H1 (cell line): Measurements from ENCODE around the gene SAG. TPM values are rescaled to one million over a fixed set of nuclear protein-coding genes. Genes with fewer than 3 reads are reported as not detected.

ENCODE experiments used
- CTCF ChIA-PET: fragments of 300-600 bp; sonication (Branson Sonifier 250); formaldehyde crosslinking; loops from one replicate; lab custom pipeline; 2021; ENCODE audit not compliant: partially characterized antibody; lab: Charles Lee
- POLR2A ChIA-PET: fragments of 300-600 bp; sonication (Branson Sonifier 250); formaldehyde crosslinking; loops from one replicate; lab custom pipeline; 2021; ENCODE audit warnings: inconsistent platforms; ENCODE audit not compliant: partially characterized antibody; lab: Charles Lee
- DNase-seq, 2 experiments: peaks; one replicate each; pipeline versions ENCODE4 v3.0.0 to v3.0.0-alpha.2; 2010 to 2022; ENCODE audit warnings: low spot score in 2 of 2, low read depth in 1 of 2, mixed read lengths in 1 of 2
- FAIRE-seq: peaks from 2 replicates; lab custom pipeline; 2011; peaks lifted over from hg19 to GRCh38; lab: Jason Lieb, UNC
- H2AFZ ChIP-seq: 2 replicates; pipeline ENCODE4 v1.8.1; 2012; ENCODE audit warnings: low read length, inconsistent platforms
- H2AK5ac ChIP-seq: 2 replicates; pipeline ENCODE4 v1.6.1; 2013; ENCODE audit warnings: low read depth, low read length
- H2BK120ac ChIP-seq: replicated peaks from 2 replicates; pipeline ENCODE3; 2013; ENCODE audit warnings: low read depth, low read length, inconsistent platforms
- H2BK12ac ChIP-seq: 2 replicates; pipeline ENCODE4 v1.6.1; 2013; ENCODE audit warnings: low read depth, low read length
- H2BK15ac ChIP-seq: 2 replicates; pipeline ENCODE4 v1.6.1; 2013; ENCODE audit warnings: low read length
- H2BK20ac ChIP-seq: 2 replicates; pipeline ENCODE4 v1.6.1; 2013; ENCODE audit warnings: low read length
- H2BK5ac ChIP-seq: 2 replicates; pipeline ENCODE4 v1.6.1; 2013; ENCODE audit warnings: low read depth, low read length
- H3K14ac ChIP-seq: 2 replicates; pipeline ENCODE4 v1.6.1; 2013; ENCODE audit warnings: inconsistent platforms; ENCODE audit not compliant: insufficient read length
- H3K18ac ChIP-seq: 2 replicates; pipeline ENCODE4 v1.6.1; 2013; ENCODE audit warnings: low read length; ENCODE audit errors: extremely low read depth
- H3K23ac ChIP-seq: 2 replicates; pipeline ENCODE4 v1.6.1; 2013; ENCODE audit warnings: inconsistent platforms; ENCODE audit not compliant: insufficient read length
- H3K23me2 ChIP-seq: 2 replicates; pipeline ENCODE4 v1.6.1; 2013; ENCODE audit warnings: low read depth, low read length
- H3K27ac ChIP-seq: 2 replicates; pipeline ENCODE4 v1.6.1; 2011; ENCODE audit warnings: low read depth, low read length, inconsistent platforms
- H3K27me3 ChIP-seq, 4 experiments: replicated peaks in 1 of 4; 1 replicate in 1 of 4; 2 replicates in 3 of 4; pipeline versions ENCODE4 v1.6.1 to v1.8.1; 2011 to 2013; ENCODE audit warnings: low read length in 3 of 4, mild to moderate bottlenecking in 3 of 4, inconsistent platforms in 2 of 4, mixed read lengths in 2 of 4, moderate library complexity in 1 of 4; ENCODE audit not compliant: control insufficient read depth in 3 of 4, insufficient read depth in 3 of 4; ENCODE audit errors: extremely low read depth in 1 of 4
- H3K36me3 ChIP-seq, 4 experiments: 2 replicates each; pipeline versions ENCODE4 v1.6.1 to v1.8.1; 2011 to 2013; ENCODE audit warnings: mild to moderate bottlenecking in 4 of 4, low read length in 3 of 4, moderate library complexity in 2 of 4, control low read depth in 1 of 4, inconsistent platforms in 1 of 4; ENCODE audit not compliant: insufficient read depth in 4 of 4, control insufficient read depth in 2 of 4
- H3K4ac ChIP-seq: replicated peaks from 2 replicates; pipeline ENCODE3; 2013; ENCODE audit warnings: low read length, low read depth, mixed read lengths, inconsistent platforms; ENCODE audit not compliant: insufficient read length
- H3K4me1 ChIP-seq, 4 experiments: replicated peaks in 1 of 4; 1 replicate in 1 of 4; 2 replicates in 3 of 4; pipeline versions ENCODE4 v1.6.1 to v1.8.1; 2011 to 2013; ENCODE audit warnings: low read length in 3 of 4, inconsistent platforms in 2 of 4, mixed read lengths in 1 of 4; ENCODE audit not compliant: insufficient read depth in 4 of 4, control insufficient read depth in 3 of 4
- H3K4me2 ChIP-seq, 2 experiments: 2 replicates each; pipeline versions ENCODE4 v1.6.1 to v1.8.1; 2011 to 2013; ENCODE audit warnings: low read depth in 2 of 2, low read length in 2 of 2, control low read depth in 1 of 2, inconsistent platforms in 1 of 2, mild to moderate bottlenecking in 1 of 2; ENCODE audit not compliant: insufficient read depth in 1 of 2
- H3K4me3 ChIP-seq, 4 experiments: fragments of 200-600, 300-600 bp in 1 of 4; sonication (generic), shearing (Covaris generic), sonication (Bioruptor Twin) in 1 of 4; 2 replicates each; pipeline versions ENCODE4 v1.5.1 to v1.8.1; 2011 to 2016; ENCODE audit warnings: low read length in 4 of 4, low read depth in 3 of 4, control low read depth in 2 of 4, inconsistent platforms in 2 of 4, mild to moderate bottlenecking in 2 of 4, mixed read lengths in 1 of 4, moderate library complexity in 1 of 4; ENCODE audit not compliant: insufficient read depth in 2 of 4; ENCODE audit errors: extremely low read depth in 1 of 4
- H3K56ac ChIP-seq: replicated peaks from 2 replicates; pipeline ENCODE3; 2013; ENCODE audit warnings: low read depth, mild to moderate bottlenecking, mixed read lengths, low read length, inconsistent platforms; ENCODE audit not compliant: insufficient read length
- H3K79me1 ChIP-seq: 2 replicates; pipeline ENCODE4 v1.6.1; 2013; ENCODE audit warnings: low read depth, low read length, control low read depth
- H3K79me2 ChIP-seq, 2 experiments: 2 replicates each; pipeline versions ENCODE4 v1.6.1 to v1.8.1; 2012 to 2013; ENCODE audit warnings: low read length in 2 of 2, mild to moderate bottlenecking in 2 of 2, inconsistent platforms in 1 of 2; ENCODE audit not compliant: insufficient read depth in 2 of 2, control insufficient read depth in 1 of 2
- H3K9ac ChIP-seq, 4 experiments: replicated peaks in 1 of 4; 1 replicate in 1 of 4; 2 replicates in 3 of 4; pipeline versions ENCODE4 v1.6.1 to v1.8.1; 2011 to 2013; ENCODE audit warnings: low read depth in 3 of 4, low read length in 3 of 4, control low read depth in 2 of 4, mild to moderate bottlenecking in 2 of 4, moderate library complexity in 2 of 4, inconsistent platforms in 1 of 4; ENCODE audit errors: extremely low read depth in 1 of 4
- H3K9me3 ChIP-seq, 2 experiments: 2 replicates each; pipeline versions ENCODE4 v1.6.1 to v1.8.1; 2012 to 2013; ENCODE audit warnings: mild to moderate bottlenecking in 2 of 2, moderate library complexity in 2 of 2, control low read depth in 1 of 2, inconsistent platforms in 1 of 2, low read depth in 1 of 2, low read length in 1 of 2, mixed read lengths in 1 of 2; ENCODE audit not compliant: insufficient read depth in 2 of 2
- H4K20me1 ChIP-seq, 2 experiments: replicated peaks in 1 of 2; 2 replicates each; pipeline versions ENCODE3 to v1.8.1; 2011 to 2013; ENCODE audit warnings: inconsistent platforms in 2 of 2, low read length in 2 of 2, mild to moderate bottlenecking in 1 of 2; ENCODE audit not compliant: insufficient read depth in 2 of 2, control insufficient read depth in 1 of 2
- H4K5ac ChIP-seq: 2 replicates; pipeline ENCODE4 v1.6.1; 2013; ENCODE audit warnings: low read length, low read depth, mixed read lengths, inconsistent platforms; ENCODE audit not compliant: insufficient read length
- H4K8ac ChIP-seq: 2 replicates; pipeline ENCODE4 v1.8.0; 2013; ENCODE audit warnings: mild to moderate bottlenecking, moderate library complexity, low read length, inconsistent platforms; ENCODE audit not compliant: insufficient read depth; ENCODE audit errors: extremely low read depth
- H4K91ac ChIP-seq: replicated peaks from 2 replicates; pipeline ENCODE3; 2013; ENCODE audit warnings: low read length, mixed read lengths, inconsistent platforms; ENCODE audit not compliant: insufficient read length
- CBX8 ChIP-seq: fragments of 300-800, 300-1000 bp; sonication (generic); IDR thresholded peaks from 2 replicates; pipeline ENCODE4 v1.7.1; 2016; ENCODE audit warnings: low read depth, low read length, borderline replicate concordance
- CHD1 ChIP-seq: IDR thresholded peaks from 2 replicates; pipeline ENCODE4 v1.6.1; 2012; ENCODE audit warnings: low read depth, low read length, improper control_type of control experiment
- EP300 ChIP-seq, 2 experiments: IDR thresholded peaks; 1 replicate in 1 of 2; 2 replicates in 1 of 2; pipeline ENCODE4 v1.6.1; 2011 to 2012; ENCODE audit warnings: low read depth in 2 of 2, low read length in 2 of 2, mild to moderate bottlenecking in 2 of 2, borderline replicate concordance in 1 of 2, inconsistent platforms in 1 of 2, moderate library complexity in 1 of 2
- EZH2 ChIP-seq: fragments of 200-600 bp; sonication (generic); IDR thresholded peaks from 2 replicates; pipeline ENCODE4 v1.7.1; 2012; ENCODE audit warnings: low read depth, mild to moderate bottlenecking, moderate library complexity, low read length, inconsistent platforms; ENCODE audit not compliant: severe bottlenecking
- HDAC2 ChIP-seq, 2 experiments: fragments of 300-600 bp in 1 of 2; sonication (generic) in 1 of 2; IDR thresholded peaks; 2 replicates each; pipeline ENCODE4 v1.6.1; 2011 to 2012; ENCODE audit warnings: low read depth in 2 of 2, low read length in 2 of 2, mild to moderate bottlenecking in 2 of 2, moderate library complexity in 2 of 2, borderline replicate concordance in 1 of 2, inconsistent platforms in 1 of 2
- JUN ChIP-seq: IDR thresholded peaks from 2 replicates; pipeline ENCODE4 v1.6.1; 2011; ENCODE audit warnings: low read depth, mild to moderate bottlenecking, improper control_type of control experiment, low read length
- JUND ChIP-seq: IDR thresholded peaks from 2 replicates; pipeline ENCODE4 v1.6.1; 2011; ENCODE audit warnings: mild to moderate bottlenecking, improper control_type of control experiment, low read length
- NANOG ChIP-seq: IDR thresholded peaks from 2 replicates; pipeline ENCODE4 v1.6.1; 2011; ENCODE audit warnings: low read length, low read depth, mild to moderate bottlenecking, inconsistent platforms; ENCODE audit not compliant: insufficient read depth, poor library complexity, severe bottlenecking
- POLR2A ChIP-seq, 2 experiments: IDR thresholded peaks; 1 replicate in 1 of 2; 2 replicates in 1 of 2; pipeline ENCODE4 v1.6.1; 2011; ENCODE audit warnings: low read depth in 2 of 2, low read length in 2 of 2, mild to moderate bottlenecking in 2 of 2; ENCODE audit errors: control extremely low read depth in 1 of 2
- SRF ChIP-seq: IDR thresholded peaks from 2 replicates; pipeline ENCODE4 v1.6.1; 2011; ENCODE audit warnings: mild to moderate bottlenecking, low read depth, low read length, moderate library complexity
- TBP ChIP-seq: IDR thresholded peaks from 2 replicates; pipeline ENCODE4 v1.6.1; 2011; ENCODE audit warnings: low read depth, low read length, improper control_type of control experiment
- WGBS, 2 experiments: shearing (Covaris generic) in 1 of 2; methylation state at CpG; one replicate each; pipeline versions ENCODE4 v1.1.6 to v1.1.7; 2013 to 2015; ENCODE audit warnings: low lambda C conversion rate in 2 of 2, mixed read lengths in 2 of 2, inconsistent platforms in 1 of 2, low coverage in 1 of 2, missing lambda C conversion rate in 1 of 2; ENCODE audit not compliant: insufficient replicate concordance in 2 of 2, insufficient coverage in 1 of 2, insufficient read length in 1 of 2; ENCODE audit errors: extremely low coverage in 1 of 2, missing lambda C conversion rate in 1 of 2; 5-methylcytosine and 5-hydroxymethylcytosine counted together
- polyA plus RNA-seq, 7 experiments: library from polyadenylated mRNA; depleted of rRNA in 3 of 7; stranded (reverse) in 5 of 7; unstranded in 2 of 7; fragments of >200 nt in 5 of 7; fragments of 200-250 nt in 2 of 7; gene quantifications; 1 replicate in 5 of 7; 2 replicates in 1 of 7; 4 replicates in 1 of 7; pipeline versions ENCODE4 v1.2.1 to v1.2.3, GENCODE V29; 2011 to 2013; ENCODE audit warnings: missing spikeins in 2 of 7, mixed read lengths in 2 of 7
- total RNA-seq: library from RNA; stranded (reverse); fragmentation: NEBNext Ultra II Directional; extraction: Animal tissue kit (Norgen Biotek cat#: 25700); gene quantifications from 2 replicates; pipeline ENCODE4 v1.2.1, GENCODE V29; 2021
- TF ChIP-seq, protein P1 (sequence below): IDR thresholded peaks from 2 replicates; pipeline ENCODE4 v1.6.1; 2011; ENCODE audit warnings: low read length, improper control_type of control experiment
- TF ChIP-seq, protein P2 (sequence below): IDR thresholded peaks from 2 replicates; pipeline ENCODE4 v1.6.1; 2012; ENCODE audit warnings: inconsistent platforms

The SAG gene
- total and polyA plus RNA-seq, 2 of the 8 experiments (the other 6 are each of a cell fraction or from before 2014, with no cell fraction given): not detected

DNA sequence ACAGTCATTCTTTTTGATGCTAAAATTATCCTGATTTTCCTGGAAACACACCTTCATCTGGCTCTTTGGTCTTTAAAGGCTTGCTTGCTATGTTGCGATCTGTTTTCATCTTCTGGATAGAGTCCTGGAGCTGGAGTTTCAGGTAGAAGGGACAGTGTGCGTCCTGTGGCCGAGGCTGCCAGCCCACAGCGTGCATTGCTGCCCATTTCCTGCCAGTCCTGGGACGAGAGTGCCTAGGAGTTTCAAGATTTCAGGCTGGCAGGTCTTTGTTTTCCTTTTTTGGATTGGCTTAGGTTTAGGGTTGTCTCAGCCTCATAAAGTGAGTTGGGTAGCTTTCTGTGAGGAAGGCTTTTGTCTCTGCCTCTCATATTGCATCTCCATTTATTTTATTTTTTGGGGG is 61.1 kb downstream of the SAG start:
- ChIA-PET POLR2A (no interaction called here), CTCF (interaction anchor here (1.3 kb wide), 1 partner anchor 80 kb away, joined by 3 read pairs; no protein-coding TSS in a partner anchor)
- no peak for FAIRE-seq
- TF ChIP-seq TBP: no peak
- no peak for TF ChIP-seq EZH2
- no peak for TF ChIP-seq HDAC2 (IDR thresholded peaks at IDR 0.05; ENCODE audit: borderline replicate concordance in 1 of 2, low read depth in 2 of 2, low read length in 2 of 2)
- TF ChIP-seq POLR2A (IDR thresholded peaks at IDR 0.05; ENCODE audit: control extremely low read depth in 1 of 2, low read depth in 2 of 2, low read length in 2 of 2): no peak
- TF ChIP-seq, protein P1, sequence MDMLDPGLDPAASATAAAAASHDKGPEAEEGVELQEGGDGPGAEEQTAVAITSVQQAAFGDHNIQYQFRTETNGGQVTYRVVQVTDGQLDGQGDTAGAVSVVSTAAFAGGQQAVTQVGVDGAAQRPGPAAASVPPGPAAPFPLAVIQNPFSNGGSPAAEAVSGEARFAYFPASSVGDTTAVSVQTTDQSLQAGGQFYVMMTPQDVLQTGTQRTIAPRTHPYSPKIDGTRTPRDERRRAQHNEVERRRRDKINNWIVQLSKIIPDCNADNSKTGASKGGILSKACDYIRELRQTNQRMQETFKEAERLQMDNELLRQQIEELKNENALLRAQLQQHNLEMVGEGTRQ: no peak
- TF ChIP-seq CBX8: no peak
- no peak for TF ChIP-seq JUND
- TF ChIP-seq JUN: no peak
- TF ChIP-seq NANOG: no peak
- no peak for TF ChIP-seq CHD1
- no peak for TF ChIP-seq SRF
- TF ChIP-seq EP300 (IDR thresholded peaks at IDR 0.05; ENCODE audit: borderline replicate concordance in 1 of 2, low read depth in 2 of 2, low read length in 2 of 2): no peak
- TF ChIP-seq, protein P2, sequence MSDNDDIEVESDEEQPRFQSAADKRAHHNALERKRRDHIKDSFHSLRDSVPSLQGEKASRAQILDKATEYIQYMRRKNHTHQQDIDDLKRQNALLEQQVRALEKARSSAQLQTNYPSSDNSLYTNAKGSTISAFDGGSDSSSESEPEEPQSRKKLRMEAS: no peak

More for the DNA sequence above, 61.1 kb downstream of the SAG start:
- no peak overlapping the region for H2BK120ac ChIP-seq
- no peak overlapping the region for H2AFZ ChIP-seq
- no peaks in the 10 kb centered on the region; a peak in 1 of 7 replicates for H3K27me3 ChIP-seq
- H4K20me1 ChIP-seq: peaks cover 0 to 2% of the 10 kb centered on the region in 2 experiments
- no peak overlapping the region for H3K4me2 ChIP-seq
- H3K36me3 ChIP-seq: no peaks in the 10 kb centered on the region
- H3K4me1 ChIP-seq: peaks cover 0 to 9% (median 3%) of the 10 kb centered on the region in 4 experiments; a peak in 5 of 7 replicates
- H2BK12ac ChIP-seq: no peak overlapping the region
- 0 out of 2 replicates have a peak overlapping the region, but pooled peaks have one; percentile 12 for H2BK15ac ChIP-seq
- no peak overlapping the region for H4K8ac ChIP-seq
- no peak overlapping the region for H2BK20ac ChIP-seq
- H3K9me3 ChIP-seq: no peaks in the 10 kb centered on the region
- no peak overlapping the region for H3K23ac ChIP-seq
- H3K56ac ChIP-seq: no peak overlapping the region
- no peak overlapping the region for H3K4me3 ChIP-seq
- WGBS, 2 experiments: 83% methylated on average over 5 of the region's 5 CpGs; no CpG with 5 or more reads in 1 of the 2 experiments
- no peak overlapping the region for H2AK5ac ChIP-seq
- H3K14ac ChIP-seq: no peak overlapping the region
- no peak overlapping the region for H4K5ac ChIP-seq
- no peaks in the 10 kb centered on the region for H3K23me2 ChIP-seq
- DNase-seq: no peak
- H3K18ac ChIP-seq: no peak overlapping the region
- no peaks in the 10 kb centered on the region for H3K79me2 ChIP-seq
- H3K9ac ChIP-seq: no peak overlapping the region
- no peaks in the 10 kb centered on the region for H3K79me1 ChIP-seq
- no peak overlapping the region for H3K27ac ChIP-seq
- no peak overlapping the region for H3K4ac ChIP-seq
- H4K91ac ChIP-seq: no peak overlapping the region
- H2BK5ac ChIP-seq: no peak overlapping the region; the same call in 1 of the 2 replicates
